GM21381 (cell line): ENCODE results near the gene NUDT22.

Experiments used
- ATAC-seq: cut with Tn5 transposase; IDR thresholded peaks from one replicate; pipeline ENCODE4 v1.9.1; 2021; ENCODE audit warnings: mild to moderate bottlenecking, moderate library complexity; ENCODE audit not compliant: unreplicated experiment

NUDT22 gene, protein sequence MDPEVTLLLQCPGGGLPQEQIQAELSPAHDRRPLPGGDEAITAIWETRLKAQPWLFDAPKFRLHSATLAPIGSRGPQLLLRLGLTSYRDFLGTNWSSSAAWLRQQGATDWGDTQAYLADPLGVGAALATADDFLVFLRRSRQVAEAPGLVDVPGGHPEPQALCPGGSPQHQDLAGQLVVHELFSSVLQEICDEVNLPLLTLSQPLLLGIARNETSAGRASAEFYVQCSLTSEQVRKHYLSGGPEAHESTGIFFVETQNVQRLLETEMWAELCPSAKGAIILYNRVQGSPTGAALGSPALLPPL

GRCh38 chr11:64225608-64226506, at the start of gene NUDT22, which contains the start of gene TRPT1:
TSS of gene NUDT22 (plus strand) at chr11:64226274. CDS start at chr11:64226653, 379 bp downstream.
TSS of gene TRPT1 (minus strand) at chr11:64226186. CDS start at chr11:64225860, 326 bp downstream.
- peak; percentile 54 for ATAC-seq

- ATAC-seq = no peak
Observed at GRCh38 chr11:64176751-64177150, 49.3 kb upstream of the NUDT22 start.

DNA sequence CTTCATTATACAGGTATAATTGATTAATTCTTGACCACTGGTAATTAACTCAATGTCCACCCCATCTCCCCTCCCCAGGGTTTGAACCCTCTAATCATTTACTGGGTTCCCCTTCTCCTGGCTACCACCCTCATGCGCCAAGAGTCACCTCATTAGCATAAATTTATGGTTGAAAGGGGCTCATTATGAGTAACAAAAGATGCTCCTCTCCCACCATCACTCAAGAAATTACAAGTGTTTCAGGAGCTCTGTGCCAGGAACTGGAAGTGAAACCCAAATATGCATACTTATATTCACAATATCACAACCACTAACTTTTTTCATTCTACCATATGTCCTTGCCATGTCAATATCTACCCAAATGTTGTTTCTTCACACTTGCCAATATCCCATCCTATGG, 47.9 kb upstream of the NUDT22 start:
- no peak for ATAC-seq

DNA sequence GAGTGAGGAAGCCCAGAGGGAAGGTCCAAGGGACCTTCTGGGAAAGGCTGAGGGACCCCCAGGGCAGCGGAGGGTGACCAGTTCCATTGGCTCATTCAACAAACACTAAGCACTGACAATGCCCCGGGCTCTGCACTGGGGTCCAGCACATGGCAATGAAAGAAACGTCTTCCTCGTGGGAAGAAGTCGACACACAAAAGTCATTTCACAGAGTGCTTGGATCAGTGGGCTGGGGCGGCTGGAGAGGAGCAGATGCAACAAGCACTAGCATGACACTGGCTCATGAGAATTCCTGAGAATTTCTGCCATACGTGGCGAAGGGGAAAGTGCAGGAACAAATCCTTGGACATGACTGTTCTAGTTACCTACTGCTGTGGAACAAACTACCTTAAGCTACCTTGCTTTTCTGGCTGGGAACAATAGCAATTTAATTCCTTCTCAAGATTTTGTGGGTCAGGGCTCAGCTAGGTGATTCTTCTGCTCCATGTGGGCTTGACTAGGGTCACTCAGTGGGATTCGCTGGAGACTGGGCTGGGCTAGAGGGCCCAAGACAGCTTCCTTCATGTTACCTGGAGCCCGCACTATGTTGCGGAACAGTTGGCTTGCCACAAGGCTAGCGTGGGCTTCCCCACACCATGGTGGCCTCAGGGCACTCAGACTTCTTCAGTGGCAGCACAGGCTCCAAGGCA, 47.0 kb upstream of the NUDT22 start:
- no peak for ATAC-seq

DNA sequence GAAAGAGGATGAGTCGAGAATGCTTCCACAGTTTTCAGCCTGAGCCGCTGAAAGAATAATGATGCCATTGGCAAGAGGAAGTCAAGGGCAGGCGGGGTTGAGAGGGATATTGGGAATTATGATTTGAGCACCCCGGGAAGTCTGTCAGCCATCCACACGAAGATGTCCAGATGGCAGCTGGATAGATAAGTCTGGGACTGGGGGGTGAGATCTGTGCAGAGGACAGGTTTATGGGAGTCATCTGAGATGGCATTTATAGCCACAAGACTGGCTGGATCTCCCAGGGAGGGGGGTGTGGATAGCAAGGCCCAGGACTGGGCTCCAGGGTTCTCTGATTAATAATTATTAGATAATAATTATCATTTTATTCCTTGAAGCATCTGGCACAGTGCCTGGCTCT, 45.2 kb upstream of the NUDT22 start:
- ATAC-seq = no peak

DNA sequence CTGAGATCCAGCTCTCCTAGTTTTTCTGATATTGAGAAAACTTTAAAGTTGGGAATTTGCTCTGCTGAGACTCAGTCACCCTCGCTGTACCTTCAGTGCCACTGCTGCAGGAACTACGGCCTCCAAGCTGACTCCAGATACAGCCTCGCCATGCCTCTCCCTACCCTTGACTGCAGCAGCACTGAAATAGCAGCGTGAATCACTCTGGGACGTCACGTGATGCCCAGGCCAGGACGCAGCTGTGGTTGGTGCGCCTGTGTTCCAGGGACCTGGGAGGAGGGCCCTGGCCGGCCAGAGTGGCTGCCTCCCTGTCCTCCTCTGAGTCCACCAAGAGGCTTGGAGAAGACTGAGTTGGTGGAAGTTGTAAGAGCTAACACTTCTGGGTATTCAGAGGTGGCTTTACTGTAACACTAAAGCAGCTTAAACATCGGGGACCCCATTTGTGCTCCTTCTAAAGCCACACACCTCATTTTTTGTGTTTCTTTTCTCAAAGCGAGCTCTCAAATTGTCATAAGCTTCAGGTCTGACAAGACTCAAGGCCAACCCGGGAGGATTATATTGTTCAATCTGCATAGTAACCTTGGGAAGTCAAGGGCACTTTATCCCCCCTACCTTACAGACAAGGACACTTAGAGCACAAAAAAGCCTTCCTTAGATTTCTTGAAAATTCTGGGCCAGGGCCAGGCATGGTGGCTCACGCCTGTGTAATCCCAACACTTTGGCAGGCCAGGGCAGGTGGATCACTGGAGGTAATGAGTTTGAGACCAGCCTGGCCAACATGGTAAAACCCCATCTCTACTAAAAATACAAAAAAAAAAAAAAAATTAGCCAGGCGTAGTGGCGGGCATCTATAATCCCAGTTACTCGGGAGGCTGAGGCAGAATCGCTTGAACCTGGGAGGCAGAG, 44.3 kb upstream of the NUDT22 start:
- no peak for ATAC-seq

GRCh38 chr11:64183890-64184289, 42.2 kb upstream of the NUDT22 start:
- no peak for ATAC-seq

DNA sequence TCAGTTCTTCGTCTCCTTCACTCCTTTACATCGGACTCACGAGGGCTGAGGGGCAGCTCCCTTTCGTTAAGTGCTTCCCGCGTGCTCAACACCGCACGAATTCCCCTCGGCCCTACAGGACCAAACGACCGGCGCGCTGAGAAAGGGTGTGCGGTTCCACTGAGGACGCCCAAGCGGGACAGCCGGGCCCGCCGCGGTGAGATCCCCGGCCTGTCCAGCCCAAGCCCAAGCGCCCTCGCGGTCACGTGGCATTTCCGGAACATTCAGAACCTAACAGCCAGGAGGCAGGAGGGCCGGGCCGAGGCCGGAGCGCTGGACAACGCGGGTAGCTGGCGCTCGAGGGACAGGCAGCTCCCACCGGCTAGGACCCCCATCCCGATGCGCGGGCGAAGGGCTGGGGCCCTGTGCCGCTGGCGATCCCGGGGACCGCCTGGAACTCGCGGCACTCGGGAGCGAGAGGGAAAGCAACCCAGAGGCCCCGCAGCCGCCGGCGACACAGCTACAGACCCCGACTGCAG, 40.8 kb upstream of the NUDT22 start:
- peak; percentile 21 for ATAC-seq

DNA sequence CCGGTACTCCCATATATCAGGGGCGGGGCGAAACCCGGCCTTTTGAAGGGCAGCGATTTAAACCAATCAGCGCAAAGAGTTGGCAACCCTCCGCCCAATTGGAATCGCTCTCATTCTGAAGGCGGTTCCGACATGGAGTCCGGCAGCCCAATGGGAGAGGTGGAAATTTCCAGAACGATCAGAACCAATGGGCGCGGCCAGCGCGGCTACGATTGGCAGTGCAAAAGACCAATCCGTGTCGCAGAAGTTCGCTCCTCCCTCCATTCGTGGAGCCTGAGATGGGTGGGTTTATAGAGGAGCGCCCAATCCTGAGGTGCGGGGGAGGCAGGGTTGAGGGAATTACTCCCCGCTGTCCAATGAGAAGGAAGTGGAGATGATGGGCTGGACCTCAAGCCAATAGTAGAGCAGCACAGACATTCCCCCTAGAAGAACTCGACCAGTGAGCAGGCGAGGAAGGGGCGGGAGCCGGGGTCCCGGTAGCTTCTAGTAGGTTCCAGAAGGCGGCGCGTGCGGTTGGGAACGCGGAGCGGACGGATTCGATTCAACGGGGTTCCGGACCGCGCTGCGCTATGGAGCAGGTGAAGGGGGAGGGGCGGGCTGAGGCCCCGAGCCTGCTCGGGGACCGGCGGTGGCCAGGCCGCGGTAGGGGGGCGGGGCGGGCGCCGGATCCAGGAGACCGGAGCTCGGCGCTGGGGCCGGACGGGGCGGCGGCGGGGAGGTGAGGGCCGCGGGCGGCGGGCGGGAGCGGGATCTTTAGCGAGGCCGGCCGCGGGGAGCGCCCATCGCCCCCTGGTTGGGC, 40.2 kb upstream of the NUDT22 start, which contains the start of gene STIP1:
Gene STIP1, plus strand, starts transcription at position 479 of the 799 bp plus-strand sequence. Its CDS starts 91 bp downstream, at position 570.
- peak; percentile 76 for ATAC-seq

DNA sequence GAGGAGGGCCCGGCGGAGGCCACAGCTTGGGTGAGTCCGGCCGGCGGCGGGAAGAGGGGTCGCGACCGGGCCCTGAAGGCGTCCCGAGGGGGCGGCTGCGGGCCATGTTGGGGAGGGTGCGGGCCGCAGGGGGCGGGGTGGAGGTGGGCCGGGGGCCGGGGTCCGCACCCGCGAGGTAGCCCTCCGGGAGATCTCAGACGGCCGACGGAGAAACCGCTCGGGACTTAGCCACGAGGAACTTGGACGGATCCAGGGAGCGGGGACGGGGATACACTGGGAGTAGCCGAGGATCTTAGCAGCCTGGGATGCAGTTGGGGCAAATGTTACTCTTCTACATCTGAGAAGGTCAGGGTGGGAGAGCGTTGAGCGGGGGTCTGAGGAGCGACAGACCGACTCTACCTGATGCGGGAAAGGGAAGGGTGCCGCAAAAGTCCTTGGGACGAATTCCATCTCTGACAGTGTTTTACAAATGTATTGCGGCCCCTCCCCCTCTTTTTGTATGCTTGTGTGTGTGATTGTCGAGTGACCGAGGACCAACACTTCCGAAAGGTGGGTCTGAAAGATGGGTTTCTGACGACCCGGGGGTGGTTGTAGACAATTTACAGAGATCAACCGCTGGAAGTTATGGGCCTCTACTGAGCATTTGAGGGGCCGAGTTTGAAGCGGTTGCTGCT, 39.4 kb upstream of the NUDT22 start:
- no peak for ATAC-seq

GRCh38 chr11:64192434-64192833, 33.6 kb upstream of the NUDT22 start:
- no peak for ATAC-seq

DNA sequence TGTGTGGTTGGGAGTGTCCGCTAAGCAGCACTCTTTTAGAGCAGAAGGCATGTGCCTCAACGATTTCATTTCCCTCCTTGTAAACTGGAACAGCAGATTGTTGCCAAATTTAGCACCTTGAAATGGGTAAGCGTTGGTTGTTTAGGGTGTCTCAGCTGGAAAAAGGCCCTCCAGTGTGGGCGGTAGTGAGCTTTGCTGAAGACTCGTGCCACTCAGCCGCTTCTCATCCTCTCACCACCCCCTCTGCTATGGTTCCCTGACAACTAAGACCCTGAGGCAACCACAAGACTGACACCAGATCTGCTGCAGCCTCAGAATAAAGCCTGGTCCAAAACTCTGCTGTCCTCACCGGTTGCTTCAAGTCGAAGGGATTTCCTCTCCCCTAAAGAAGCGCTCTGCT, 29.4 kb upstream of the NUDT22 start:
- no peak for ATAC-seq

DNA sequence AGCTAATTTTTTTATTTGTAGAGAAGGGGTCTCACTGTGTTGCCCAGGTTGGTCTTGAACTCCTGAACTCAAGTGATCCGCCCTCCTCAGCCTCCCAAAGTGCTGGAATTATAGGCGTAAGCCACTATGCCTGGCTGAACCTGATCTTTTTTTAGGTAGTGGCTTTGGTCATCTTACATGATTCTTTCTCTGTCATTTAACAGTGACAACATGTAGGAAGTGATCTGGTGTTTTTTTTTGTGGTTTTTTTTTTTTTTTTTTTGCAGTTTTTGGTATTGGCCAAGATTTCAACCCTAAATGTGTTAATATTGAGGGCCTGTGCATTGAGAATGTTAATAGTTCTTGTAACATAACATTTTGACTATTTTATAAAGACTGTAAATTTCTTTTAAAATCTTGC, 27.6 kb upstream of the NUDT22 start:
- no peak for ATAC-seq

DNA sequence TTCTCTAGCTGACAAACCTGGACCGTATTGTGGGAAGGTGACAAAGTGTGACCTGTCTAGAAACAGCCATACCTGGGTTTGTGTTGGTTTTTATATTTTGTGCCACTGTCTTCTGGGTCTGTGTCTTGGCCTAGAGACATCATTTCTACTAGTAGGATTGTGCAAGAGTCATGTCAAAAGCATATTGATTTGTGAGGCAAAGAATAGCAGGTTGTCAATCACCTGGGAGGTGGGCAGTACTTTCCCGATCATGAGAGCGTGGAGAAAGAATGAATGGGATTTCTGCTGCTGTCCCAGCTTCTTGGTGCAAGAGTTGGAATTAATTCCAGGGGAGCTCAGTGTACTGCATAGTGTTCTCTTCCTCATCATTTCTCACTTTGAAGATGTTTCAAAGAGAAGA, 24.5 kb upstream of the NUDT22 start:
- ATAC-seq = no peak

DNA sequence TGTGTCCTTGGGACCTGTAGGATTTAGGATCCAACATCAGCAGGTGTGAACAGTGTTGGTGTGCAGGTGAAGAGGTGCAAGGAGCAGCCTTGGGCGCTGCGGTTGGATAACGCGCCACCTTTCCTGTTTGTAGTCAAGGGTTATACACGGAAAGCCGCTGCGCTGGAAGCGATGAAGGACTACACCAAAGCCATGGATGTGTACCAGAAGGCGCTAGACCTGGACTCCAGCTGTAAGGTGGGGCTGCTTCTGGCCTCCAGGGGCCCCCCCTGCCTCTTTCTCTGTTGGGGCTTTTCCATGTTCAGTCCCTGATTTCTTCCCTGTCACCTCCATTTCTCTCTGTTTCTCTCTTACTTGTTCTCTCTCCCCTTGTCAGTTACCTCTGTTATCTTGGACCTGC, 23.1 kb upstream of the NUDT22 start:
- no peak for ATAC-seq

- ATAC-seq = no peak
Observed at GRCh38 chr11:64203421-64204079, 22.5 kb upstream of the NUDT22 start.

DNA sequence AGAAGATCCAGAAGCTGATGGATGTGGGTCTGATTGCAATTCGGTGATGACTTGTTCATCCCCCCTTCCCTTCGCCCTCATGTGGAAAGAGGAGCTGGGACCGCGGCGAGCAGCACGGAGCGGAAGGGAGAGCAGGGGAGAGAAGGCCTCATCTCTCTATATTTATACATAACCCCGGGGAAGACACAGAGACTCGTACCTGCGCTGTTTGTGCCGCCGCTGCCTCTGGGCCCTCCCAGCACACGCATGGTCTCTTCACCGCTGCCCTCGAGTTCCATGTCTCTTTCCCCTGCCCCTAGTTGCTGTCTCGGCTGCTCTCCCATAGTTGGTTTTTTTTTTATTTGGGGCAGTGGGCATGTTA, 22.0 kb upstream of the NUDT22 start:
- no peak for ATAC-seq

DNA sequence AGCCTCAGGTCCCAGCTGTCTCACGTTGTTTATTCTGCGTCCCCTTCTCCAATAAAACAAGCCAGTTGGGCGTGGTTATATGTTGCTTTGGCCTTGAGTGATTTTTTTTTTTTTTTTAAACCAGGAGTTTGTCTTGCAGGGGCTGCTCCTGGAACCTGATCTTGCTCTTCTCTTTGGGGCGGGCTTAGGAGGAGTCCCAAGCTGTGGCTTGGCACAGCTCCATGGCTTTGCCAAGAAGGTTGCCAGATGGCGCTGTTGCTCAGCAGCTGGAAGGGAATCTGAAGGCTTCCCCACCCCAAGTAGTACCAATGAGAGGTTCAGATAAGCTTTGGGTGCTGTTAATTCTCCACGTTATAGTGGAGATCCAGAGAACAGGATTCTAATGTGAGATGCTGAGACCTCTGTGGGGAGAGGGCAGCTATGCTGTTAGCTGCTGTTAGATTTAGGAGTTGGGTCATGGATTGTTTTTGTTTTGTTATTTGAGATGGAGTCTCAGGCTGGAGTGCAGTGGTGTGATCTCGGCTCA, 21.5 kb upstream of the NUDT22 start:
- no peak for ATAC-seq
